ENCODE measurements around the gene TBX4. TPM values are rescaled to one million over a fixed set of nuclear protein-coding genes. Genes with fewer than 3 reads are reported as not detected.

TBX4 gene
- total RNA-seq, 4 donors from 2014 or later = 2.4 TPM; not detected in 3

GRCh38 chr17:61453566-61454380, 1.6 kb downstream of the TBX4 start:
- no peak for DNase-seq
- intact Hi-C loops (cut with DNase I; ENCODE audit: low total_unique reads) = no loop called here
- H3K27ac ChIP-seq = no peak overlapping the region
- H3K4me3 ChIP-seq = peak overlapping the region in 1 of 4 donors; percentile 11
- H3K36me3 ChIP-seq = no peaks in the 10 kb centered on the region
- TF ChIP-seq EP300 (IDR thresholded peaks at IDR 0.05; ENCODE audit: low read depth) = no peak
- peak in 1 of 3 donors; percentile 8 for TF ChIP-seq POLR2AphosphoS5 (IDR thresholded peaks at IDR 0.05)
- H3K27me3 ChIP-seq = peaks cover 100% of the 10 kb centered on the region
- 23 to 27% methylated on average over 17 of the region's 17 CpGs for WGBS, 2 donors (ENCODE audit: low coverage in 1 of 2)
- peaks cover 18 to 37% (median 27%) of the 10 kb centered on the region in 4 donors for H3K4me1 ChIP-seq
- no peaks in the 10 kb centered on the region for H3K9me3 ChIP-seq
- in situ Hi-C loops (cut with MboI; ENCODE audit: low pct_ligation_motif_present in 1 of 4, low pct_unique_long_range_greater_than_20kb in 1 of 4, low sequenced_read_pairs in 3 of 4) = no loop called here

- peaks cover 18 to 37% (median 27%) of the 10 kb centered on the region in 4 donors for H3K4me1 ChIP-seq
- peaks cover 99% of the 10 kb centered on the region for H3K27me3 ChIP-seq
- in situ Hi-C loops (cut with MboI; ENCODE audit: low pct_ligation_motif_present in 1 of 4, low pct_unique_long_range_greater_than_20kb in 1 of 4, low sequenced_read_pairs in 3 of 4) = no loop called here
Observed at GRCh38 chr17:61454381-61455323, 2.4 kb downstream of the TBX4 start.

GRCh38 chr17:61455324-61456060, 3.3 kb downstream of the TBX4 start:
- DNase-seq = no peak
- peaks cover 18 to 37% (median 27%) of the 10 kb centered on the region in 4 donors for H3K4me1 ChIP-seq
- in situ Hi-C loops (cut with MboI; ENCODE audit: low pct_ligation_motif_present in 1 of 4, low pct_unique_long_range_greater_than_20kb in 1 of 4, low sequenced_read_pairs in 3 of 4) (no loop called here), intact Hi-C loops (cut with DNase I; ENCODE audit: low total_unique reads) (no loop called here)
- H3K4me3 ChIP-seq = no peak overlapping the region
- H3K27me3 ChIP-seq = peaks cover 99% of the 10 kb centered on the region
- no peaks in the 10 kb centered on the region for H3K9me3 ChIP-seq
- no peak for TF ChIP-seq POLR2AphosphoS5 (IDR thresholded peaks at IDR 0.05)
- TF ChIP-seq POLR2A (IDR thresholded peaks at IDR 0.05) = no peak
- TF ChIP-seq CTCF (IDR thresholded peaks at IDR 0.05) = no peak
- TF ChIP-seq EP300 (IDR thresholded peaks at IDR 0.05; ENCODE audit: low read depth) = no peak
- H3K27ac ChIP-seq = no peak overlapping the region
- no peaks in the 10 kb centered on the region for H3K36me3 ChIP-seq
- 57% methylated on average over 18 of the region's 18 CpGs; no CpG with 5 or more reads in 1 of the 2 donors for WGBS, 2 donors (ENCODE audit: low coverage in 1 of 2)

More at GRCh38 chr17:61454381-61455323, 2.4 kb downstream of the TBX4 start:
- 14 to 18% methylated on average over 9 to 57 of the region's 86 CpGs for WGBS, 2 donors (ENCODE audit: low coverage in 1 of 2)
- Histone ChIP-seq H3K4me3 (peak overlapping the region in 1 of 4 donors; percentile 11), H3K27ac (no peak overlapping the region), H3K9me3 (no peaks in the 10 kb centered on the region), H3K36me3 (no peaks in the 10 kb centered on the region)
- intact Hi-C loops (cut with DNase I; ENCODE audit: low total_unique reads) = no loop called here
- DNase-seq = no peak
- TF ChIP-seq EP300 (IDR thresholded peaks at IDR 0.05; ENCODE audit: low read depth) = no peak
- no peak for TF ChIP-seq POLR2A (IDR thresholded peaks at IDR 0.05)
- no peak for TF ChIP-seq POLR2AphosphoS5 (IDR thresholded peaks at IDR 0.05)
- TF ChIP-seq CTCF (IDR thresholded peaks at IDR 0.05) = no peak

- H3K4me3 ChIP-seq = no peak overlapping the region
- 67% methylated on average over 29 of the region's 47 CpGs; no CpG with 5 or more reads in 1 of the 2 donors for WGBS, 2 donors (ENCODE audit: low coverage in 1 of 2)
- TF ChIP-seq POLR2A (IDR thresholded peaks at IDR 0.05) = no peak
- TF ChIP-seq POLR2AphosphoS5 (IDR thresholded peaks at IDR 0.05) = no peak
- no peak for TF ChIP-seq EP300 (IDR thresholded peaks at IDR 0.05; ENCODE audit: low read depth)
- TF ChIP-seq CTCF (IDR thresholded peaks at IDR 0.05) = no peak
- no peak overlapping the region for H3K27ac ChIP-seq
- intact Hi-C loops (cut with DNase I; ENCODE audit: low total_unique reads) (no loop called here), in situ Hi-C loops (cut with MboI; ENCODE audit: low pct_ligation_motif_present in 1 of 4, low pct_unique_long_range_greater_than_20kb in 1 of 4, low sequenced_read_pairs in 3 of 4) (no loop called here)
- no peaks in the 10 kb centered on the region for H3K9me3 ChIP-seq
- no peak for DNase-seq
- peaks cover 18 to 37% (median 28%) of the 10 kb centered on the region in 4 donors for H3K4me1 ChIP-seq
- peaks cover 99% of the 10 kb centered on the region for H3K27me3 ChIP-seq
- no peaks in the 10 kb centered on the region for H3K36me3 ChIP-seq
Observed at GRCh38 chr17:61456061-61456681, 3.9 kb downstream of the TBX4 start.

All from transverse colon (tissue), 4 donors.